Measurements from ENCODE around the gene AQP4. TPM values are rescaled to one million over a fixed set of nuclear protein-coding genes. Genes with fewer than 3 reads are reported as not detected.

Gene AQP4
- total RNA-seq, 1 experiment from 2014 or later = 0.42 TPM

- no peak overlapping the region for H4K91ac ChIP-seq (ENCODE audit: insufficient read length, low read depth, low read length)
- no peak overlapping the region for H2BK15ac ChIP-seq (ENCODE audit: low read depth, low read length)
- H3K4me1 Mint-ChIP-seq = peaks cover 22 to 28% of the 10 kb centered on the region in 2 experiments
- H3K36me3 Mint-ChIP-seq (ENCODE audit: insufficient read depth in 1 of 3, low read depth in 3 of 3) = no peaks in the 10 kb centered on the region
- no peak overlapping the region for H2AFZ ChIP-seq (ENCODE audit: low read length)
- no peak overlapping the region for H2BK12ac ChIP-seq (ENCODE audit: insufficient read length, low read depth, low read length)
- H4K20me1 ChIP-seq (ENCODE audit: control insufficient read depth, insufficient read depth, insufficient read length) = no peaks in the 10 kb centered on the region
- WGBS (ENCODE audit: extremely low coverage, insufficient read length, low lambda C conversion rate) = no CpG with 5 or more reads among the region's 40 CpGs
- no peak overlapping the region for H3T11ph ChIP-seq (ENCODE audit: low read length)
- no peaks in the 10 kb centered on the region for H3K79me2 ChIP-seq (ENCODE audit: insufficient read depth, low read length)
- H3K27ac Mint-ChIP-seq = no peak overlapping the region
- H3K14ac ChIP-seq (ENCODE audit: insufficient read depth, low read length) = peak overlapping the region; percentile 1; the same call in 1 of the 2 replicates
- DNase-seq = peak; percentile 77
- peak overlapping the region; percentile 71 to 81 for H3K4me3 Mint-ChIP-seq
- no peak overlapping the region for H4K5ac ChIP-seq (ENCODE audit: insufficient read length, low read depth, low read length)
- no peak overlapping the region for H3K9ac ChIP-seq (ENCODE audit: extremely low read depth, insufficient read length, low read length)
- no peak overlapping the region for H2BK120ac ChIP-seq (ENCODE audit: low read depth, low read length, poor library complexity, severe bottlenecking)
- no peak overlapping the region for H3K4ac ChIP-seq (ENCODE audit: low read depth, low read length)
- H3K79me1 ChIP-seq (ENCODE audit: insufficient read depth, low read depth, low read length, poor library complexity, severe bottlenecking) = no peaks in the 10 kb centered on the region
- H3K23me2 ChIP-seq (ENCODE audit: insufficient read length, low read depth, low read length, poor library complexity, severe bottlenecking) = peaks cover 9% of the 10 kb centered on the region
- no peak overlapping the region for H3K18ac ChIP-seq (ENCODE audit: insufficient read length, low read depth, low read length)
- H3K27ac ChIP-seq (ENCODE audit: insufficient read length, low read depth, low read length) = no peak overlapping the region
- no peaks in the 10 kb centered on the region for H3K9me3 ChIP-seq (ENCODE audit: control insufficient read depth, low read depth, low read length)
- H3K27me3 Mint-ChIP-seq (ENCODE audit: low read depth) = peaks cover 26% of the 10 kb centered on the region
- H3K56ac ChIP-seq (ENCODE audit: insufficient read length, low read depth, low read length) = no peak overlapping the region
- no peaks in the 10 kb centered on the region for H3K9me3 Mint-ChIP-seq
- no peak overlapping the region for H2BK5ac ChIP-seq (ENCODE audit: insufficient read length, low read length)
- no peak overlapping the region for H3K23ac ChIP-seq (ENCODE audit: insufficient read length, low read depth, low read length)
- TF ChIP-seq, protein P1, sequence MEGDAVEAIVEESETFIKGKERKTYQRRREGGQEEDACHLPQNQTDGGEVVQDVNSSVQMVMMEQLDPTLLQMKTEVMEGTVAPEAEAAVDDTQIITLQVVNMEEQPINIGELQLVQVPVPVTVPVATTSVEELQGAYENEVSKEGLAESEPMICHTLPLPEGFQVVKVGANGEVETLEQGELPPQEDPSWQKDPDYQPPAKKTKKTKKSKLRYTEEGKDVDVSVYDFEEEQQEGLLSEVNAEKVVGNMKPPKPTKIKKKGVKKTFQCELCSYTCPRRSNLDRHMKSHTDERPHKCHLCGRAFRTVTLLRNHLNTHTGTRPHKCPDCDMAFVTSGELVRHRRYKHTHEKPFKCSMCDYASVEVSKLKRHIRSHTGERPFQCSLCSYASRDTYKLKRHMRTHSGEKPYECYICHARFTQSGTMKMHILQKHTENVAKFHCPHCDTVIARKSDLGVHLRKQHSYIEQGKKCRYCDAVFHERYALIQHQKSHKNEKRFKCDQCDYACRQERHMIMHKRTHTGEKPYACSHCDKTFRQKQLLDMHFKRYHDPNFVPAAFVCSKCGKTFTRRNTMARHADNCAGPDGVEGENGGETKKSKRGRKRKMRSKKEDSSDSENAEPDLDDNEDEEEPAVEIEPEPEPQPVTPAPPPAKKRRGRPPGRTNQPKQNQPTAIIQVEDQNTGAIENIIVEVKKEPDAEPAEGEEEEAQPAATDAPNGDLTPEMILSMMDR (conservative IDR thresholded peaks at IDR 0.05) = no peak
- no peak overlapping the region for H2BK20ac ChIP-seq (ENCODE audit: low read depth, low read length, poor library complexity, severe bottlenecking)
- no peak overlapping the region for H4K8ac ChIP-seq (replicated peaks; ENCODE audit: insufficient read length, low read depth, low read length)
- H2AK5ac ChIP-seq (ENCODE audit: insufficient read length, low read length) = no peak overlapping the region
- peak overlapping the region; percentile 75 for H3K4me2 ChIP-seq (ENCODE audit: insufficient read depth, insufficient read length, low read length)
- H3K27me3 ChIP-seq (ENCODE audit: insufficient read depth, low read length) = no peaks in the 10 kb centered on the region; the same call in 1 of the 2 replicates
- peaks cover 4% of the 10 kb centered on the region; the same call in 1 of the 2 replicates for H3K4me1 ChIP-seq (ENCODE audit: insufficient read depth, low read length)
Measured at GRCh38 chr18:26863122-26863879, 2.2 kb downstream of the AQP4 start.

All from H9 (cell line).